Gastrocnemius medialis (tissue), 4 donors: ENCODE data around the gene NOL9. TPM values are rescaled to one million over a fixed set of nuclear protein-coding genes. Genes with fewer than 3 reads are reported as not detected.

Experiments
- ATAC-seq, 2 donors: fragments of 150-250 bp; one replicate each; pipeline ENCODE4 v1.9.1; 2016
- DNase-seq, 2 donors: peaks; one replicate each; pipeline ENCODE4 v3.0.0-alpha.2; 2019
- H3K27ac ChIP-seq, 4 donors: fragments of 200-600 bp; sonication (generic); 1 replicate in 1 of 4; 2 replicates in 3 of 4; pipeline ENCODE4 v1.5.1; 2016 to 2018; ENCODE audit warnings: mild to moderate bottlenecking in 2 of 4, moderate library complexity in 1 of 4
- H3K27me3 ChIP-seq, 3 donors: fragments of 200-600 bp; sonication (generic) in 2 of 3; 1 replicate in 1 of 3; 2 replicates in 2 of 3; pipeline versions ENCODE4 v1.5.1 to v1.6.0; 2016 to 2019; ENCODE audit warnings: mild to moderate bottlenecking in 1 of 3, moderate library complexity in 1 of 3
- H3K36me3 ChIP-seq, 2 donors: fragments of 200-600 bp; sonication (generic) in 1 of 2; one replicate each; pipeline ENCODE4 v1.5.1; 2017 to 2018
- H3K4me1 ChIP-seq, 2 donors: fragments of 200-600 bp; sonication (generic) in 1 of 2; one replicate each; pipeline ENCODE4 v1.5.1; 2016 to 2017; ENCODE audit warnings: mild to moderate bottlenecking in 2 of 2
- H3K4me3 ChIP-seq, 4 donors: fragments of 200-600 bp; sonication (generic) in 3 of 4; 1 replicate in 1 of 4; 2 replicates in 3 of 4; pipeline ENCODE4 v1.5.1; 2016 to 2019; ENCODE audit warnings: mild to moderate bottlenecking in 2 of 4
- H3K9me3 ChIP-seq, 3 donors: fragments of 200-600 bp; sonication (generic) in 2 of 3; 1 replicate in 1 of 3; 2 replicates in 2 of 3; pipeline ENCODE4 v1.5.1; 2016 to 2019
- POLR2A ChIP-seq, 2 donors: fragments of 450-650 bp; IDR thresholded peaks; one replicate each; pipeline ENCODE4 v1.6.1; 2017; ENCODE audit warnings: antibody characterized with exemption in 2 of 2, mild to moderate bottlenecking in 2 of 2, moderate library complexity in 2 of 2
- in situ Hi-C, 4 donors: fragments of 200-750 bp; cut with MboI; loops; one replicate each; pipeline versions ENCODE4 v1.15.0 to v1.8.0; 2017; ENCODE audit warnings: low sequenced_read_pairs in 4 of 4
- intact Hi-C: fragments of 100-400 bp; cut with DNase I; formaldehyde crosslinking; loops from one replicate; pipeline ENCODE4 v1.15.1; 2023; ENCODE audit warnings: low total_unique reads
- total RNA-seq, 4 donors: library from RNA; depleted of rRNA; stranded (reverse); fragments of >200 nt; gene quantifications; one replicate each; pipeline versions ENCODE4 v1.1.0 to v1.2.3, GENCODE V29; 2016
- TF ChIP-seq, protein P1 (sequence below), 5 experiments: fragments of 450-650 bp in 3 of 5; fragments of 200-600 bp in 2 of 5; sonication (generic) in 2 of 5; IDR thresholded peaks in 4 of 5; conservative IDR thresholded peaks in 1 of 5; 1 replicate in 4 of 5; 2 replicates in 1 of 5; pipeline ENCODE4 v1.5.1; 2016 to 2019; ENCODE audit warnings: antibody characterized with exemption in 5 of 5, mild to moderate bottlenecking in 3 of 5, moderate library complexity in 3 of 5

Gene NOL9
- total RNA-seq, 4 donors from 2014 or later, result 13.6 to 33.0 (median 21.9) TPM

DNA sequence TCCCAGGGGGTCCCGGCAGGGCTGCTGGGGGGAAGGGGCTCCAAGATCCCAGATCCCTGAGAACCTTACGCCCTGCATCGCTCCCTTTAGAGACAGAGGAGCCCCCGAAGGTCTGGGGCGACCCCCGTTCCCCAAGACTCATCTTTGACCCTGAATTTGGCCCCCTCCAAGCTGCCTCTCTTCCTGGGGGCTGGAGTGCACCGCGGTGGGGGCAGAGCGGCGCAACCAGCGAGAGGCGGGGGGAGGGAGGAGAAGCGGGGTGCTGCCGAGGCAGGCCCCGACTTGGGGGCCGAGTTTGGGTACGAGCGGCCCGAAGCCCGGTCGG lies 57.5 kb downstream of the NOL9 start:
- Histone ChIP-seq H3K27me3 (peaks cover 0 to 11% (median 9%) of the 10 kb centered on the region in 3 donors), H3K9me3 (no peaks in the 10 kb centered on the region), H3K4me3 (peak overlapping the region; percentile 41 to 53 (median 47)), H3K36me3 (no peaks in the 10 kb centered on the region), H3K4me1 (peaks cover 9 to 21% of the 10 kb centered on the region in 2 donors), H3K27ac (no peak overlapping the region)
- in situ Hi-C loops, result loop anchor here in 1 of 4 donors (25.0 kb wide), 1 partner anchor 140 kb away; no protein-coding TSS in a partner anchor
- TF ChIP-seq, protein P1, sequence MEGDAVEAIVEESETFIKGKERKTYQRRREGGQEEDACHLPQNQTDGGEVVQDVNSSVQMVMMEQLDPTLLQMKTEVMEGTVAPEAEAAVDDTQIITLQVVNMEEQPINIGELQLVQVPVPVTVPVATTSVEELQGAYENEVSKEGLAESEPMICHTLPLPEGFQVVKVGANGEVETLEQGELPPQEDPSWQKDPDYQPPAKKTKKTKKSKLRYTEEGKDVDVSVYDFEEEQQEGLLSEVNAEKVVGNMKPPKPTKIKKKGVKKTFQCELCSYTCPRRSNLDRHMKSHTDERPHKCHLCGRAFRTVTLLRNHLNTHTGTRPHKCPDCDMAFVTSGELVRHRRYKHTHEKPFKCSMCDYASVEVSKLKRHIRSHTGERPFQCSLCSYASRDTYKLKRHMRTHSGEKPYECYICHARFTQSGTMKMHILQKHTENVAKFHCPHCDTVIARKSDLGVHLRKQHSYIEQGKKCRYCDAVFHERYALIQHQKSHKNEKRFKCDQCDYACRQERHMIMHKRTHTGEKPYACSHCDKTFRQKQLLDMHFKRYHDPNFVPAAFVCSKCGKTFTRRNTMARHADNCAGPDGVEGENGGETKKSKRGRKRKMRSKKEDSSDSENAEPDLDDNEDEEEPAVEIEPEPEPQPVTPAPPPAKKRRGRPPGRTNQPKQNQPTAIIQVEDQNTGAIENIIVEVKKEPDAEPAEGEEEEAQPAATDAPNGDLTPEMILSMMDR (IDR thresholded peaks at IDR 0.05 in 4 of 5, conservative IDR thresholded peaks at IDR 0.05 in 1 of 5), result no peak
- no peak for ATAC-seq
- DNase-seq, result no peak
- intact Hi-C loops, result no loop called here

DNA sequence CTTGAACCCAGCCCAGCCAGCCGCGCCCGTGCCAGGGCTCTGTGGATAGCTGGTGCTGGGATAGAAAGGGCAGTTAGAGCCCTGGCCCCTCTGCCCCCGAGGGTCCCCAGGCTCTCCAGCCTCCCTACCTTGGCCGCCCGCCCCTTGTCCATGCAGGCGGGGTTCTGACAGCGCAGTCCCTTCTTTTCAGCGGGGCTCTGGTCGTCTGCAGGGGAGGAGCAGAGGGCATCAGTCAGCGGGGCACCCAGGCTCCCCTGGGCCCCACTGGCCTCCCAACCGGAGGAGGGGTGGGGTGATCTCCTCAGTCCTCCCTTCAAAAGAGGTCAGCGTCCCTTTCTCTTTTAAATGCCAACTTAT lies 58.0 kb downstream of the NOL9 start:
- ATAC-seq (no peak), DNase-seq (no peak)
- in situ Hi-C loops (loop anchor here in 1 of 4 donors (25.0 kb wide), 1 partner anchor 141 kb away; no protein-coding TSS in a partner anchor), intact Hi-C loops (no loop called here)
- Histone ChIP-seq H3K27ac (no peak overlapping the region), H3K36me3 (no peaks in the 10 kb centered on the region), H3K4me1 (peaks cover 4 to 16% of the 10 kb centered on the region in 2 donors), H3K4me3 (peak overlapping the region in 2 of 4 donors; percentile 49 to 53), H3K27me3 (peaks cover 0 to 12% (median 9%) of the 10 kb centered on the region in 3 donors), H3K9me3 (no peaks in the 10 kb centered on the region)
- no peak for TF ChIP-seq POLR2A (IDR thresholded peaks at IDR 0.05)
- TF ChIP-seq, protein P1 (IDR thresholded peaks at IDR 0.05 in 4 of 5, conservative IDR thresholded peaks at IDR 0.05 in 1 of 5), result no peak

DNA sequence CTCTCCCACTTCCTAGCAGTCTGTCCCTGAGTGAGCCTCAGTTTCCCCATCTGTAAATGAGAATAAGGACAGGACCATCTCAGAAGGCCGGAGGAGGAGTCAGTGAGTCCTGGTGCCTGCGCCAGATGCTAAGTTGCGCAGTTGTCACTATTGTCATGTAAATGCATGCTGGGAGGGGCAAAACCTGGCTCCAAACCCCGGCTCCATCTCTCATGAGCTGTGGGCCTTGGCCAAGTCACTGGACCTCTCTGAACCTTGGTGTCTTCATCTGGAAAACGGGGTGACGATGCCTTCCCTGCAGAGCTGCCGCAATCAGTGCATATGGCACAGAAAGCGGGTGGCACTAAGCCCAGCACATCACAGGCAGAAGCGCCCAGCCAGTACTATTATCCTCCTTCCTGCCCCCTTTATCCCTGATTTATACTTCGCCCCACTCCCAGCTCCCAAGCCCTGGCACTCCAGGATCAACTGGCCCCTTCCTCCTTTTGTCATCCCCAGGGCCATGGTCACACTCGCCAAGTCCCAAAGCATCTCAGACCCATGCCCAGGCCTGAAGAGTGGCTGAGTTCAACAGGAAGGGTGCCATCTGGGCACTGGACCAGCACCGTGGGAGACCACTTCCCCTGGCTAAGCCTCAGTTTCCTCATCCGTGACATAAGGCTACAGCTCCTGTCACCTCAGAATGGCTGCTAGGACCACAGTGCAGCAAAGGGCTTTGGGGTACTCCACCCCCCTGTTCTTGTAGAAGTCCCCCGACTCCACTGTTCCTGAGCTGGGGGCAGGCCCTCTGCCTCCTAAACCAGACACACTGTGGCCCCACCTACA lies 58.6 kb downstream of the NOL9 start:
- TF ChIP-seq, protein P1 (IDR thresholded peaks at IDR 0.05 in 4 of 5, conservative IDR thresholded peaks at IDR 0.05 in 1 of 5), result no peak
- TF ChIP-seq POLR2A (IDR thresholded peaks at IDR 0.05), result no peak
- Histone ChIP-seq H3K27me3 (peaks cover 0 to 18% (median 9%) of the 10 kb centered on the region in 3 donors), H3K4me3 (peak overlapping the region in 1 of 4 donors; percentile 53), H3K4me1 (peaks cover 3 to 15% of the 10 kb centered on the region in 2 donors), H3K9me3 (no peaks in the 10 kb centered on the region), H3K36me3 (no peaks in the 10 kb centered on the region), H3K27ac (no peak overlapping the region)
- in situ Hi-C loops (loop anchor here in 1 of 4 donors (25.0 kb wide), 1 partner anchor 142 kb away; no protein-coding TSS in a partner anchor), intact Hi-C loops (no loop called here)
- DNase-seq, result no peak
- ATAC-seq, result no peak

GRCh38 chr1:6495041-6495441 lies 59.3 kb downstream of the NOL9 start:
- TF ChIP-seq POLR2A (IDR thresholded peaks at IDR 0.05), result no peak
- TF ChIP-seq, protein P1 (IDR thresholded peaks at IDR 0.05 in 4 of 5, conservative IDR thresholded peaks at IDR 0.05 in 1 of 5), result no peak
- H3K27ac ChIP-seq, result no peak overlapping the region
- H3K4me1 ChIP-seq, result peaks cover 5 to 20% of the 10 kb centered on the region in 2 donors
- no peaks in the 10 kb centered on the region for H3K9me3 ChIP-seq
- ATAC-seq (no peak), DNase-seq (no peak)
- H3K27me3 ChIP-seq, result peaks cover 3 to 23% (median 9%) of the 10 kb centered on the region in 3 donors
- in situ Hi-C loops, result loop anchor here in 1 of 4 donors (25.0 kb wide), 1 partner anchor 142 kb away; no protein-coding TSS in a partner anchor
- intact Hi-C loops, result no loop called here
- no peak overlapping the region for H3K4me3 ChIP-seq
- H3K36me3 ChIP-seq, result no peaks in the 10 kb centered on the region
